NCI-H1930 (cell line): ENCODE results near the gene LRRC57.

Experiments
- DNase-seq, 2 experiments: peaks; one replicate each; lab custom pipeline; 2025; lab: John Stamatoyannopoulos, UW

LRRC57 gene

GRCh38 chr15:42490671-42491538 is 57.7 kb downstream of the LRRC57 start, which contains the start of gene ZNF106:
ZNF106 (minus strand) TSS chr15:42491141; CDS start chr15:42472289, 18,852 bp downstream.
- peak; percentile 74 to 78 for DNase-seq

DNA sequence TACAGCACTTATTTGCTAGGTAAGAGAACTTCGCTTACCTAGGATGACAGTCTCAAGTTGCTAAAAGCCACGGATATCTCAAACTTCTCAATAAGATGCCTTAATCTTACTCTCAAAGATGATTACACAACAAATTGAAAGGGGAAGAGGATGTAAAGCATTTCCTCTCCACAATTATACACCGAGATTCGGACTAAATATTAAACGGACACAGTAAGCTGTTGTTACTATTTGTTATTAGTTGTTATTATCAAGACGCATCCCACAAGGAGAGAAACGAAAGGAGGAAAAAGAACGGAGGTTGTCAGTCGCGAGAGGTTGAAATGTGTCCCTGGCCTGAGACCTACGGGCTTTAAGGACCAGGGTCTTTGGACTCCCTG is 58.3 kb downstream of the LRRC57 start:
- no peak for DNase-seq
